ENCODE data around the gene COL13A1.

Gene COL13A1

GRCh38 chr10:69963835-69964710 lies 162.4 kb downstream of the COL13A1 start:
- Histone ChIP-seq H3K4me3 (ENCODE audit: insufficient read depth, low read depth, low read length, poor library complexity, severe bottlenecking) (no peak overlapping the region), H3K27me3 (replicated peaks; ENCODE audit: control insufficient read depth, insufficient read depth, low read length, poor library complexity, severe bottlenecking) (no peaks in the 10 kb centered on the region), H3K36me3 (ENCODE audit: control insufficient read depth, insufficient read depth, low read length) (no peaks in the 10 kb centered on the region), H3K9me3 (ENCODE audit: control insufficient read depth, low read length) (no peaks in the 10 kb centered on the region), H3K4me1 (ENCODE audit: control insufficient read depth, insufficient read depth, low read length, poor library complexity, severe bottlenecking) (no peaks in the 10 kb centered on the region), H3K27ac (ENCODE audit: insufficient read depth, low read length, poor library complexity, severe bottlenecking) (no peak overlapping the region)
- no peak for DNase-seq

DNA sequence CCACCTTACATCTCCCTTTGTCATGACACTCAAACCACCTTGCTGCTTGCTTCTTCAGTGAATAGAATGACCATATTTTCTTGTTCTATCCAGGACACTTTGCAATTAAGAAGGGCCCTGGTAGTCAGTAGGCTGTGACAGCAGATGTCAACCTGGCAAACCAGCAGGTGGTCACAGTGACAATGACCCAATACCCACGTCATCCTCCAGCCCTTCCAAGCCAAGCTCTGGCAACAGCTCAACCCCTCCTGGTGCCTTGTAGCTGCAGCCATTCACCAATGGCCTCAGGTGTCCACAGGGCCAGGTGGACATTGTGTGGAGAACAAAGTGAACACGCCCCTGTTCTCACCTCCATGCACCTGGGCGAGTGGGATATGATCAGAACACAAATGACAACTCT lies 163.4 kb downstream of the COL13A1 start:
- no peaks in the 10 kb centered on the region for H3K27me3 ChIP-seq (replicated peaks; ENCODE audit: control insufficient read depth, insufficient read depth, low read length, poor library complexity, severe bottlenecking)
- H3K4me1 ChIP-seq (ENCODE audit: control insufficient read depth, insufficient read depth, low read length, poor library complexity, severe bottlenecking) = no peaks in the 10 kb centered on the region
- H3K27ac ChIP-seq (ENCODE audit: insufficient read depth, low read length, poor library complexity, severe bottlenecking) = no peak overlapping the region
- H3K4me3 ChIP-seq (ENCODE audit: insufficient read depth, low read depth, low read length, poor library complexity, severe bottlenecking) = no peak overlapping the region
- H3K9me3 ChIP-seq (ENCODE audit: control insufficient read depth, low read length) = no peaks in the 10 kb centered on the region
- H3K36me3 ChIP-seq (ENCODE audit: control insufficient read depth, insufficient read depth, low read length) = no peaks in the 10 kb centered on the region
- DNase-seq = no peak

DNA sequence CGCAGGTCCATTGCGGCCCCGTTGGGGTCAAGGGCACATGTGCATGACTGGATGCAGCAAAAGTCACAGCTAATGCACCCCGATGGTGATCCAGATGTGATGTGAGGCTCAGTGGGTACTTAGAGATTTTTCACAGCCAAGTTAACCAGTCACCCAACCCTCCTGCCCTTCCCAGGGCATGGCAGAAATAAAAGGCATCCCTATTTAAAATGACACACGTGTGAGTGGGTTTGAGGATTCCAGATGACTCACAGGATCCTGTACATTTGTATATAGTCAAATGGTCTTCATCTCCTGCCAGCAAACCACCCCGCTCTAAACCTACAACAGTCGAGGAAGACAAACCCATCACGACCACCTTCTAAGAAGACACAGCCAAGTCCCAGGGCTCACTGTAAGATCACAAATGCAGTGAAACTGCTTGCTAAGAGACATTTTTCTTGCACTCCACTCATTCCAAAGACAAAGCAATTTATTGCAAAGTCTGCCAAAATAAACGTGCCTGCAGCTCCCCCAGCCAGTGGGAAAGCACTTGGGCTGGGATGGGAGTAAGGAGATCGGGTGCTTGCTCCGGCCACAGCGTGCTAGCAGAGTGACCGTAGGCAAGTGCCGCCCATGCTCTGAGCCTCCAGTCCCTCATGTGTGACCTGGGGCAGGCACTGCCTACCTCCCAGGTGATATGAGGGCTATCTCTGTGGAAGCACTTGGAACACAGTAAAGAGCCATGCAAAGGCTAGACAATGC lies 164.4 kb downstream of the COL13A1 start:
- no peak overlapping the region for H3K4me3 ChIP-seq (ENCODE audit: insufficient read depth, low read depth, low read length, poor library complexity, severe bottlenecking)
- no peaks in the 10 kb centered on the region for H3K36me3 ChIP-seq (ENCODE audit: control insufficient read depth, insufficient read depth, low read length)
- no peaks in the 10 kb centered on the region for H3K27me3 ChIP-seq (replicated peaks; ENCODE audit: control insufficient read depth, insufficient read depth, low read length, poor library complexity, severe bottlenecking)
- no peaks in the 10 kb centered on the region for H3K9me3 ChIP-seq (ENCODE audit: control insufficient read depth, low read length)
- DNase-seq = no peak
- no peaks in the 10 kb centered on the region for H3K4me1 ChIP-seq (ENCODE audit: control insufficient read depth, insufficient read depth, low read length, poor library complexity, severe bottlenecking)
- H3K27ac ChIP-seq (ENCODE audit: insufficient read depth, low read length, poor library complexity, severe bottlenecking) = no peak overlapping the region

- no peak for DNase-seq
- Histone ChIP-seq H3K27ac (ENCODE audit: insufficient read depth, low read length, poor library complexity, severe bottlenecking) (no peak overlapping the region), H3K27me3 (replicated peaks; ENCODE audit: control insufficient read depth, insufficient read depth, low read length, poor library complexity, severe bottlenecking) (no peaks in the 10 kb centered on the region), H3K36me3 (ENCODE audit: control insufficient read depth, insufficient read depth, low read length) (no peaks in the 10 kb centered on the region), H3K9me3 (ENCODE audit: control insufficient read depth, low read length) (no peaks in the 10 kb centered on the region), H3K4me1 (ENCODE audit: control insufficient read depth, insufficient read depth, low read length, poor library complexity, severe bottlenecking) (no peaks in the 10 kb centered on the region), H3K4me3 (ENCODE audit: insufficient read depth, low read depth, low read length, poor library complexity, severe bottlenecking) (no peak overlapping the region)
Measured at GRCh38 chr10:69968830-69969229, 167.1 kb downstream of the COL13A1 start.

DNA sequence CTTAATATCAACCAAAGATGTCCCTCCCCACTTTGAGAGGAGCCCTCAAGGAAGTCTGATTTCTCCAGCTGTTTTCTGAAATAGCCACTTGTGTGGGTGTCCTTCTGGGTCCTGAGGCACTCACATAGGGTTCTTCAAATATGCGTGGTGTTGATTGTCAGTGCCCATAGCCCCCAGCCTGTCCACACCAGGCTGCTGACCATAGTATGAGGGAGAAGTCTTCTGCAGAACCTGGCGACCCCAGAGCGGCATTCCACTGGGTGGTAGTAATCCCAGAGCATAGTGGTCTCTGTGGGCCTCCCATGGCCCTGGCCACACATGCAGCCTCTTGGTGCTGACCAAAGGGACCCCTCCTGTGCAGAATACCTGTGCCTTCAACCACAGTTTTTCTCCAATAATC lies 168.3 kb downstream of the COL13A1 start:
- Histone ChIP-seq H3K4me3 (ENCODE audit: insufficient read depth, low read depth, low read length, poor library complexity, severe bottlenecking) (no peak overlapping the region), H3K4me1 (ENCODE audit: control insufficient read depth, insufficient read depth, low read length, poor library complexity, severe bottlenecking) (no peaks in the 10 kb centered on the region), H3K27ac (ENCODE audit: insufficient read depth, low read length, poor library complexity, severe bottlenecking) (no peak overlapping the region), H3K36me3 (ENCODE audit: control insufficient read depth, insufficient read depth, low read length) (no peaks in the 10 kb centered on the region), H3K9me3 (ENCODE audit: control insufficient read depth, low read length) (no peaks in the 10 kb centered on the region), H3K27me3 (replicated peaks; ENCODE audit: control insufficient read depth, insufficient read depth, low read length, poor library complexity, severe bottlenecking) (no peaks in the 10 kb centered on the region)
- no peak for DNase-seq

DNA sequence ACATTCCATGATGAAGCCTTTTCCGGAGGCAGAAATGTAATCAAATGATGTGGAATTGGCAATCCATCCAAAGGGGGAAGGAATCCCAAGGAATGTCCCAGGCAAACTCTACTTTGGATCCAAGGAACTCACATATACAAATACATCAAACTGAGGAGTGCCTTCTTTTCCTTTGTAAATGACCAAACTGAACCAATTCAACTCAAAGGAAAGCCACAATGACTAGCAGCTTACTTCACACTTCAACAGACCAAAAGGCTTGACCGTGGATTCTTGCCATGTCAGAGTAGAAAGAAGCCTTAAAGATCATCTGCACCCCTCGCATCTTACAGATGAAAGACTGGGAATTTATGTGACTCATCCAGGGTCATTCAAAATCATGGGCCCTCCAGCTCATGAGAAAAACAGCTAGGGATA lies 171.3 kb downstream of the COL13A1 start:
- H3K4me3 ChIP-seq (ENCODE audit: insufficient read depth, low read depth, low read length, poor library complexity, severe bottlenecking) = no peak overlapping the region
- H3K9me3 ChIP-seq (ENCODE audit: control insufficient read depth, low read length) = no peaks in the 10 kb centered on the region
- no peak for DNase-seq
- no peaks in the 10 kb centered on the region for H3K4me1 ChIP-seq (ENCODE audit: control insufficient read depth, insufficient read depth, low read length, poor library complexity, severe bottlenecking)
- H3K36me3 ChIP-seq (ENCODE audit: control insufficient read depth, insufficient read depth, low read length) = no peaks in the 10 kb centered on the region
- H3K27me3 ChIP-seq (replicated peaks; ENCODE audit: control insufficient read depth, insufficient read depth, low read length, poor library complexity, severe bottlenecking) = no peaks in the 10 kb centered on the region
- H3K27ac ChIP-seq (ENCODE audit: insufficient read depth, low read length, poor library complexity, severe bottlenecking) = no peak overlapping the region

GRCh38 chr10:69973678-69974077 lies 172.0 kb downstream of the COL13A1 start:
- no peaks in the 10 kb centered on the region for H3K4me1 ChIP-seq (ENCODE audit: control insufficient read depth, insufficient read depth, low read length, poor library complexity, severe bottlenecking)
- no peak overlapping the region for H3K4me3 ChIP-seq (ENCODE audit: insufficient read depth, low read depth, low read length, poor library complexity, severe bottlenecking)
- H3K9me3 ChIP-seq (ENCODE audit: control insufficient read depth, low read length) = no peaks in the 10 kb centered on the region
- no peaks in the 10 kb centered on the region for H3K36me3 ChIP-seq (ENCODE audit: control insufficient read depth, insufficient read depth, low read length)
- no peaks in the 10 kb centered on the region for H3K27me3 ChIP-seq (replicated peaks; ENCODE audit: control insufficient read depth, insufficient read depth, low read length, poor library complexity, severe bottlenecking)
- no peak for DNase-seq
- H3K27ac ChIP-seq (ENCODE audit: insufficient read depth, low read length, poor library complexity, severe bottlenecking) = no peak overlapping the region

DNA sequence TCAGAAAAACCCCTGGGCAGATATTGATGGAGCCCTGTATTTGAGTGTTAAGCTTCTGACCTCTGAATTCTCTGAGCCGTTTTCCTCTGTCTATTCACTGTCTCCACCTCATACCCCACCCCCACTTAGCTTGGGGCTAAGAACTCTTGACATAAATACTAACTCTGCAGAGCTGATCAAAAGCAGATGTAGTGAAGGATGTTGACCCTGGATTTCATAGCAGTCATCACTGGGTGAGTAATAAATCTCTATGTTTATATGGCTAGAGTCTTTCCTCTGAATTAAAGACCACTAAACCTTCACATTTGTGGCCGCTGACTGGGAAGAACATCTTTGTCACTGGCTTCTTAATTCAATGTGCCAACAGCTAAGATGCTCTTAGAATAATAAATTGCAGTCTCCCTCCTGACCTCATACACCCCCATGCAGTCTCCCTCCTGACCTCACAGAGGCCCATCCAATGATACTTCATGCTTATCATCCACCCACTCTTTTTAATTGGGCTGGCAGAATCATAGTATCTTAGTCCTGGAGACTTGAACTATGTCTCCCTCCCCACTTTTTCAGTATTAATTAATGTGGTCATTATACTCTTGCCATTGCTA lies 172.9 kb downstream of the COL13A1 start:
- no peaks in the 10 kb centered on the region for H3K36me3 ChIP-seq (ENCODE audit: control insufficient read depth, insufficient read depth, low read length)
- DNase-seq = no peak
- no peaks in the 10 kb centered on the region for H3K9me3 ChIP-seq (ENCODE audit: control insufficient read depth, low read length)
- no peak overlapping the region for H3K27ac ChIP-seq (ENCODE audit: insufficient read depth, low read length, poor library complexity, severe bottlenecking)
- H3K27me3 ChIP-seq (replicated peaks; ENCODE audit: control insufficient read depth, insufficient read depth, low read length, poor library complexity, severe bottlenecking) = no peaks in the 10 kb centered on the region
- H3K4me1 ChIP-seq (ENCODE audit: control insufficient read depth, insufficient read depth, low read length, poor library complexity, severe bottlenecking) = no peaks in the 10 kb centered on the region
- H3K4me3 ChIP-seq (ENCODE audit: insufficient read depth, low read depth, low read length, poor library complexity, severe bottlenecking) = no peak overlapping the region

GRCh38 chr10:69976795-69977546 lies 175.3 kb downstream of the COL13A1 start:
- DNase-seq = no peak
- no peaks in the 10 kb centered on the region for H3K27me3 ChIP-seq (replicated peaks; ENCODE audit: control insufficient read depth, insufficient read depth, low read length, poor library complexity, severe bottlenecking)
- no peaks in the 10 kb centered on the region for H3K9me3 ChIP-seq (ENCODE audit: control insufficient read depth, low read length)
- no peaks in the 10 kb centered on the region for H3K36me3 ChIP-seq (ENCODE audit: control insufficient read depth, insufficient read depth, low read length)
- H3K4me3 ChIP-seq (ENCODE audit: insufficient read depth, low read depth, low read length, poor library complexity, severe bottlenecking) = no peak overlapping the region
- H3K4me1 ChIP-seq (ENCODE audit: control insufficient read depth, insufficient read depth, low read length, poor library complexity, severe bottlenecking) = no peaks in the 10 kb centered on the region
- no peak overlapping the region for H3K27ac ChIP-seq (ENCODE audit: insufficient read depth, low read length, poor library complexity, severe bottlenecking)
